Loucy (cell line): Measurements from ENCODE around the gene PAQR8.

ENCODE experiments used
- EZH2phosphoT487 ChIP-seq: fragments of 200-600 bp; IDR thresholded peaks from 2 replicates; pipeline ENCODE4 v1.6.1; 2018; ENCODE audit warnings: antibody characterized with exemption, mild to moderate bottlenecking, moderate library complexity, borderline replicate concordance
- TF ChIP-seq, protein P1 (sequence below): fragments of 200-600 bp; sonication (generic); conservative IDR thresholded peaks from 2 replicates; pipeline ENCODE4 v1.5.1; 2014; ENCODE audit warnings: mild to moderate bottlenecking, antibody characterized with exemption, low read length

DNA sequence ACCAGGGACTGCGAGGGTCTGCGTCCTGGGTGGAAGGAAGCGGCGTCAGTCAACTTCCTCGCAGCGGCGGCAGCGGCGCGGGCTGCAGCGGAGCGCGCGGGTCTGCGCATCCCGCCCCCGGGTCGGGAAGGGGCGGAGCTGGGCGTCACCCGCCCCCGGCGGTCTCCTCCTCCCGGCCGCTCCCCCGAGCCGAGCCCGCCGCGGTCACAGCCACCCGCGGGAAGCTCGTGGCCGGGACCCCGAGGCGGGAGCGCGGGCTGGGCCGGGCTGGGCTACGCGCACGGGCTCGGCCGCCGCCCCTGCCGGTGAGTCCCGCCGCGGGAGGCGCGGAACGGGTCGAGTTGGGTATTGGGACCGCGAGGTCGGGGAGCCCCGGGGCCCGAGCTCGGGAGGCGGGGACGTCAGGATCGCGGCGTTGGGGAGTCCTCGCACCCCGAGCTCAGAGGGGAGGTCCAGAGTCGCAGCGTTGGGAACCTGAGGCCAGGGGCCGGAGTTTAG lies at the start of gene PAQR8:
- TF ChIP-seq, protein P1, sequence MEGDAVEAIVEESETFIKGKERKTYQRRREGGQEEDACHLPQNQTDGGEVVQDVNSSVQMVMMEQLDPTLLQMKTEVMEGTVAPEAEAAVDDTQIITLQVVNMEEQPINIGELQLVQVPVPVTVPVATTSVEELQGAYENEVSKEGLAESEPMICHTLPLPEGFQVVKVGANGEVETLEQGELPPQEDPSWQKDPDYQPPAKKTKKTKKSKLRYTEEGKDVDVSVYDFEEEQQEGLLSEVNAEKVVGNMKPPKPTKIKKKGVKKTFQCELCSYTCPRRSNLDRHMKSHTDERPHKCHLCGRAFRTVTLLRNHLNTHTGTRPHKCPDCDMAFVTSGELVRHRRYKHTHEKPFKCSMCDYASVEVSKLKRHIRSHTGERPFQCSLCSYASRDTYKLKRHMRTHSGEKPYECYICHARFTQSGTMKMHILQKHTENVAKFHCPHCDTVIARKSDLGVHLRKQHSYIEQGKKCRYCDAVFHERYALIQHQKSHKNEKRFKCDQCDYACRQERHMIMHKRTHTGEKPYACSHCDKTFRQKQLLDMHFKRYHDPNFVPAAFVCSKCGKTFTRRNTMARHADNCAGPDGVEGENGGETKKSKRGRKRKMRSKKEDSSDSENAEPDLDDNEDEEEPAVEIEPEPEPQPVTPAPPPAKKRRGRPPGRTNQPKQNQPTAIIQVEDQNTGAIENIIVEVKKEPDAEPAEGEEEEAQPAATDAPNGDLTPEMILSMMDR, result no peak
- no peak for TF ChIP-seq EZH2phosphoT487
